Fibroblast of mammary gland (primary cell): ENCODE data around the gene MRPL21.

Experiments
- DNase-seq: peaks from one replicate; pipeline ENCODE4 v3.0.0-alpha.2; 2010; ENCODE audit warnings: low read depth
- H3K4me3 ChIP-seq: 2 replicates; pipeline ENCODE4 v1.5.1; 2011; ENCODE audit warnings: low read depth, mild to moderate bottlenecking, low read length, moderate library complexity; ENCODE audit not compliant: control insufficient read depth
- CTCF ChIP-seq: conservative IDR thresholded peaks from 2 replicates; pipeline ENCODE4 v1.5.1; 2011; ENCODE audit warnings: low read depth, low read length, inconsistent platforms; ENCODE audit not compliant: control insufficient read depth, insufficient read depth

Gene MRPL21

DNA sequence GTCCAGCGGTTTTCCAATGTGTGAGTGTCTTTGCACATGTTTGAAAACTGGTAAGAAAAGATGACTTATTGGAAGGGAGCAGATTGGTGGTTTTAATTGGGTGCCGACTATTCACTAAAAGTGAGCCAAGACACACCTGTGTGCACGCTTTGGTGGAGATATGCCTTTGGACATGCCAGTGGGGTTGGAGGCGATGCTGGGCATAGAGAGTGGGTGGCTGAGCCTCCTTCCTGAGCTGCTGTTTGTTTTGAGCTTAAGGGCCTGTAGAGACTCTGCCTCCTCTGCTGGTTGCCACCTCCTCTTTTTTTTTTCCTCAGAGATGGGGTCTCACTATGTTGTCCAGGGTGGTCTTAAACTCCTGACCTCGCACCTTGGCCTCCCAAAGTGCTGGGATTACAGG lies 9.6 kb upstream of the MRPL21 start:
- H3K4me3 ChIP-seq = no peak overlapping the region
- no peak for DNase-seq
- no peak for TF ChIP-seq CTCF

DNA sequence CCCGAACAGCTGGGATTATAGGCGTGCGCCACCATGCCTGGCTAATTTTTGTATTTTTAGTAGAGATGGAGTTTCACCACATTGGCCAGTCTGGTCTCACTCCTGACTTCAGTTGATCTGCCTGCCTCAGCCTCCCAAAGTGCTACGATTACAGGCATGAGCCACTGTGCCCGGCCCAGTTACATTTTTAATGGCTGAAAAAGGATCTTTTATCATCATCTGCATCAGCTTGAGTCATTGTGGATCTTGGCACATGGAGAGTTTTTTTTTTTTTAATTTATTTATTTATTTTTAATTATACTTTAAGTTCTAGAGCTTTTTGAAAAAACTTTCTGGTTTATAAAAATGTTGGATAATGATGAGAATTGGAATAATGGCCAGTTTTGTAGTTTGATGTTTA lies 8.6 kb upstream of the MRPL21 start:
- H3K4me3 ChIP-seq = no peak overlapping the region
- DNase-seq = peak; percentile 58
- TF ChIP-seq CTCF = no peak

DNA sequence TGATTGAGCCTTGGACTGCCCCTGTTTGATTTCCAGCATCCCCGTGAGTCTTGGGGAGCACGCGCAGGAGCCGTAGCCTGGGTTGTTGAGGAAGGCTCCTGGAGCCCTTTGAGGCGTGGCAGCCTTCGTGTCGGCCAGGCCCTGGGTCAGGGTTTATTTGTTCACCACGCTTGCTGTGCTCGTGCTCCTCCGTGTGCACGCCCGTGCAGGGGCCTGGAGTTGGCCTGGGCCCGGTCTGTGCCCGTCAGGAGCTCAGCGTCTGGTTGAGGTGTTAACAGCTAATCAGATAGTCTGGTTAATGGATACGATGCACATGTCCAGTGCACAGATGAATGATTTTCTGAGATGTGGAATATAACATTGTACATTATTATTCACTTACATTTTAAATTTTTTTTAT lies 8.1 kb upstream of the MRPL21 start:
- DNase-seq = no peak
- TF ChIP-seq CTCF = no peak
- H3K4me3 ChIP-seq = no peak overlapping the region

GRCh38 chr11:68910965-68911364 lies 7.3 kb upstream of the MRPL21 start:
- TF ChIP-seq CTCF = no peak
- DNase-seq = no peak

GRCh38 chr11:68908273-68908672 lies 4.6 kb upstream of the MRPL21 start:
- TF ChIP-seq CTCF = no peak

More at GRCh38 chr11:68910965-68911364, 7.3 kb upstream of the MRPL21 start:
- H3K4me3 ChIP-seq = no peak overlapping the region

DNA sequence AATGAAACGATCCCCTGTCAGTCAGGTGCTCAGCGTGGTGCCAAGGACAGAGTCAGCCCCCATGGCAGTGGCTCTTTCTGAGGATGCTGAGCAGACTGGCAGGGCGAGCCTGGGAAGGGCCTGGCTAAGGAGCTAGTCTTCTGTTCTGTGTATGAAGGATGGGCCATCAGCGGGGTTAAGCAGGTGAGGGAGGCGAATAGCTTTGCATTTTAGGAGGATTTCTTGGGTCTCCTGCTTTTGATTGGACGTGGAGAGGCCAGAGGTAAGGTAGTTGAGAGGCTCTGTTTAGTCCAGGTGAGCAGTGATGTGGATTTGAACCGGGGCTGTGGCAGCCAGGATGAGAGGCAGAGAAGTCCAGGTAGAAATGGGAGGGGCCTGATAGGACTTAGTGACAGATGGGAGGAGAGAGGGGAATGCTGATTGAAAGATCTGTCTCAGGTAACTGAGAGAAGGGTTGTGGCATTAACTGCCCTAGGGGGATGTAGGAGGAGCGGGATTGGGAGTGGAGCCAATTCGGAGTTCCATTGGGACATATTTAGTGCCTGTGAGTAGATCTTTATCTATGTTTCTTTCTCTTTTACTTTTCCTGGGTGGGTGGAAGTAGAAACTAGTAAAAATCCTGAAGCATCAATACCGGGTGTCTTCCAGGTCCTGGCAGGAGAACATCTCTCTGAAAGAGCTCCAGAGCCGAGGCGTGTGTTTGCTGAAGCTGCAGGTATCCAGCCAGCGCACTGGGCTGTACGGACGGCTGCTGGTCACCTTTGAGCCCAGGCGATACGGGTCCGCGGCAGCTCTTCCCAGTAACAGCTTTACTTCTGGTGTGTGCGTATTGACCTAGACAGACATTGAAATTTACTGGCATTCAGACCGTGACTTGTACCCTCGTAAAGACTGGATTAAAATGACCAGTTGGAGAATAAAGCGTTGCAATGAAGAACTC lies 2.1 kb upstream of the MRPL21 start:
- no peak overlapping the region for H3K4me3 ChIP-seq
- no peak for TF ChIP-seq CTCF

More at GRCh38 chr11:68908273-68908672, 4.6 kb upstream of the MRPL21 start:
- no peak for DNase-seq
- H3K4me3 ChIP-seq = no peak overlapping the region

More for the DNA sequence above, 2.1 kb upstream of the MRPL21 start:
- no peak for DNase-seq
